ENCODE data around the gene FGG. TPM values are rescaled to one million over a fixed set of nuclear protein-coding genes. Genes with fewer than 3 reads are reported as not detected.

Gene FGG
- total and polyA plus RNA-seq, 2 donors (not counting 3 experiments of a cell fraction or from before 2014, with no cell fraction given) = not detected

DNA sequence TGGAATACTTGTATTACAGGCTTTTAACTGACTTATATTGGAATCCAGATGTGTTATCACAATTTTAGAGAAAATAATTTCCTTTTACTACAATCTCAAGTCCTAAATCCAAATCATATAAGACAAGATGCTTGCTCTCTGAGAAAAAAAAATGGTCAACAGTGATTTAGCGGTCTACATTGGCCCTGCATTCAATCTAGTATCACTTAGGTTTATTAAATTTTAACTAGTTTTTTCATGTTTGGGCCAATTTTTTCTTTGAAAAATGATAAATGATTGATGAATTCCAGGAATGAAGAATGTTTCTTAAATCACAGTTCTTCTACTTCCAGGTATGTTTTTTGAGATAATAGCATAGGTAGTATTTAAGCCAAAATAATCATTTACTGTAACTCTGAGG is 2.8 kb upstream of the FGG start:
- Histone ChIP-seq H3K27ac (ENCODE audit: insufficient read depth, low read depth, low read length) (no peak overlapping the region), H4K20me1 (replicated peaks; ENCODE audit: control insufficient read depth, extremely low read depth, insufficient read depth, low read length) (no peaks in the 10 kb centered on the region), H3K4me3 (replicated peaks in 1 of 3; ENCODE audit: insufficient read depth in 1 of 3, low read depth in 1 of 3, low read length in 3 of 3) (no peak overlapping the region), H2AFZ (ENCODE audit: low read depth, low read length) (no peak overlapping the region), H3K4me1 (ENCODE audit: control insufficient read depth, extremely low read depth, insufficient read depth, low read length) (no peaks in the 10 kb centered on the region), H3K9ac (replicated peaks; ENCODE audit: extremely low read depth, insufficient read depth, low read length) (no peak overlapping the region), H3K79me2 (ENCODE audit: control insufficient read depth, insufficient read depth, low read length) (no peaks in the 10 kb centered on the region), H3K27me3 (ENCODE audit: control insufficient read depth in 2 of 2, insufficient read depth in 2 of 2, low read length in 2 of 2) (peaks cover 0 to 4% of the 10 kb centered on the region in 2 experiments), H3K9me3 (replicated peaks; ENCODE audit: control insufficient read depth, insufficient read depth, low read length) (no peaks in the 10 kb centered on the region), H3K36me3 (ENCODE audit: control insufficient read depth in 2 of 2, extremely low read depth in 1 of 2, insufficient read depth in 2 of 2, low read length in 2 of 2) (no peaks in the 10 kb centered on the region), H3K4me2 (ENCODE audit: insufficient read depth, low read length) (no peak overlapping the region), H3K9me1 (replicated peaks; ENCODE audit: control insufficient read depth, extremely low read depth, insufficient read depth, low read length) (no peaks in the 10 kb centered on the region)
- TF ChIP-seq, protein P1, sequence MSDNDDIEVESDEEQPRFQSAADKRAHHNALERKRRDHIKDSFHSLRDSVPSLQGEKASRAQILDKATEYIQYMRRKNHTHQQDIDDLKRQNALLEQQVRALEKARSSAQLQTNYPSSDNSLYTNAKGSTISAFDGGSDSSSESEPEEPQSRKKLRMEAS (IDR thresholded peaks at IDR 0.05; ENCODE audit: insufficient read depth, insufficient read length) = no peak
- no peak for TF ChIP-seq JUN (IDR thresholded peaks at IDR 0.05; ENCODE audit: borderline replicate concordance, insufficient read depth, insufficient read length, low read depth)
- TF ChIP-seq POLR2A (IDR thresholded peaks at IDR 0.05; ENCODE audit: low read depth, low read length) = no peak
- no peak for TF ChIP-seq GATA2 (IDR thresholded peaks at IDR 0.05; ENCODE audit: insufficient read depth, insufficient read length, low read depth, low read length)
- TF ChIP-seq, protein P2, sequence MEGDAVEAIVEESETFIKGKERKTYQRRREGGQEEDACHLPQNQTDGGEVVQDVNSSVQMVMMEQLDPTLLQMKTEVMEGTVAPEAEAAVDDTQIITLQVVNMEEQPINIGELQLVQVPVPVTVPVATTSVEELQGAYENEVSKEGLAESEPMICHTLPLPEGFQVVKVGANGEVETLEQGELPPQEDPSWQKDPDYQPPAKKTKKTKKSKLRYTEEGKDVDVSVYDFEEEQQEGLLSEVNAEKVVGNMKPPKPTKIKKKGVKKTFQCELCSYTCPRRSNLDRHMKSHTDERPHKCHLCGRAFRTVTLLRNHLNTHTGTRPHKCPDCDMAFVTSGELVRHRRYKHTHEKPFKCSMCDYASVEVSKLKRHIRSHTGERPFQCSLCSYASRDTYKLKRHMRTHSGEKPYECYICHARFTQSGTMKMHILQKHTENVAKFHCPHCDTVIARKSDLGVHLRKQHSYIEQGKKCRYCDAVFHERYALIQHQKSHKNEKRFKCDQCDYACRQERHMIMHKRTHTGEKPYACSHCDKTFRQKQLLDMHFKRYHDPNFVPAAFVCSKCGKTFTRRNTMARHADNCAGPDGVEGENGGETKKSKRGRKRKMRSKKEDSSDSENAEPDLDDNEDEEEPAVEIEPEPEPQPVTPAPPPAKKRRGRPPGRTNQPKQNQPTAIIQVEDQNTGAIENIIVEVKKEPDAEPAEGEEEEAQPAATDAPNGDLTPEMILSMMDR (IDR thresholded peaks at IDR 0.05; ENCODE audit: extremely low read depth in 1 of 2, insufficient read depth in 1 of 2, low read depth in 1 of 2, low read length in 2 of 2) = no peak
- no peak for TF ChIP-seq EZH2 (IDR thresholded peaks at IDR 0.05; ENCODE audit: borderline replicate concordance, low read depth, low read length, severe bottlenecking)
- TF ChIP-seq POLR2AphosphoS5 (IDR thresholded peaks at IDR 0.05; ENCODE audit: insufficient read depth, low read depth, low read length) = no peak
- BruUV-seq (replicated peaks) = no TSS peak
- DNase-seq (ENCODE audit: low read depth, low spot score) (no peak), FAIRE-seq (no peak)
- ChIA-PET CTCF (interaction anchor here (1.0 to 3.4 kb wide), 4 partner anchors 18 to 65 kb away, joined by 3 to 13 read pairs (median 4); partner anchors contain the start of genes FGB and PLRG1), POLR2A (no interaction called here)
- intact Hi-C loops (cut with micrococcal nuclease) (loop anchor here (5.0 kb wide), 1 partner anchor 828 kb away; the partner anchor contains the start of gene SFRP2), dilution Hi-C loops (cut with MboI; ENCODE audit: extremely low pct_ligation_motif_present, low sequenced_read_pairs) (no loop called here)
